ENCODE data around the gene PAFAH1B1.

- TF ChIP-seq EZH2 (IDR thresholded peaks at IDR 0.05; ENCODE audit: borderline replicate concordance, low read length): no peak
- no peak for TF ChIP-seq CTCF (conservative IDR thresholded peaks at IDR 0.05 in 1 of 2, IDR thresholded peaks at IDR 0.05 in 1 of 2; ENCODE audit: extremely low read depth in 1 of 2, insufficient read depth in 1 of 2, low read depth in 1 of 2, low read length in 2 of 2)
Measured at GRCh38 chr17:2705888-2706795, 112.7 kb downstream of the PAFAH1B1 start.

Measured in mammary epithelial cell (primary cell).